Hematopoietic multipotent progenitor cell treated with erythropoietin and hydrocortisone succinate and interleukin-3 and kit ligand, for 4 days (in vitro differentiated cells): ENCODE data around the gene BZW2.
"Not testable (repeated sequence)": the region's sequence is repeated elsewhere in the genome, so short reads cannot be mapped to it uniquely, and the experiment has no call there.

ENCODE experiments used
- DNase-seq: peaks from one replicate; pipeline ENCODE4 v3.0.0-alpha.2; 2015

Gene BZW2

DNA sequence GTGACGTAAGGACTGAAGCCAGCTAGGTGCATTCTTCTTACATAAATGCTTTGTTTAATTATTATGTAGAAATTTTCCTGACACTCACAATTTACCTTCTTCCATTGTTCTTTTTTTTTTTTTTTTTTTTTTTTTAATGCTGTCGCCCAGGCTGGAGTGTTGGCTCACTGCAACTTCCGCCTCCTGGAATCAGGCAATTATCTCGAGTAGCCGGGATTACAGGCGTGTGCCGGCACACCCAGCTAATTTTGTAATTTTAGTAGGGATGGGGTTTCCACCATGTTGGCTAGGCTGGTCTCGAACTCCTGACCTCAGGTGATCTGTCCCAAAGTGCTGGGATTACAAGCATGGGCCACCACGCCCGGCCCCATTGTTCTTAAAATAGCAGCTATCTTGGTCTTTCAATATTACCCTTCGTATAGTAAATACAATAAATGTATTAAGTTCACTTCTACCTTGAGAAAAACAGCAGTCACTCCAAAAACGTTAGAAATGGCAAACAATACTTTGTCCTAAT is 32.1 kb downstream of the BZW2 start:
- no peak for DNase-seq

DNA sequence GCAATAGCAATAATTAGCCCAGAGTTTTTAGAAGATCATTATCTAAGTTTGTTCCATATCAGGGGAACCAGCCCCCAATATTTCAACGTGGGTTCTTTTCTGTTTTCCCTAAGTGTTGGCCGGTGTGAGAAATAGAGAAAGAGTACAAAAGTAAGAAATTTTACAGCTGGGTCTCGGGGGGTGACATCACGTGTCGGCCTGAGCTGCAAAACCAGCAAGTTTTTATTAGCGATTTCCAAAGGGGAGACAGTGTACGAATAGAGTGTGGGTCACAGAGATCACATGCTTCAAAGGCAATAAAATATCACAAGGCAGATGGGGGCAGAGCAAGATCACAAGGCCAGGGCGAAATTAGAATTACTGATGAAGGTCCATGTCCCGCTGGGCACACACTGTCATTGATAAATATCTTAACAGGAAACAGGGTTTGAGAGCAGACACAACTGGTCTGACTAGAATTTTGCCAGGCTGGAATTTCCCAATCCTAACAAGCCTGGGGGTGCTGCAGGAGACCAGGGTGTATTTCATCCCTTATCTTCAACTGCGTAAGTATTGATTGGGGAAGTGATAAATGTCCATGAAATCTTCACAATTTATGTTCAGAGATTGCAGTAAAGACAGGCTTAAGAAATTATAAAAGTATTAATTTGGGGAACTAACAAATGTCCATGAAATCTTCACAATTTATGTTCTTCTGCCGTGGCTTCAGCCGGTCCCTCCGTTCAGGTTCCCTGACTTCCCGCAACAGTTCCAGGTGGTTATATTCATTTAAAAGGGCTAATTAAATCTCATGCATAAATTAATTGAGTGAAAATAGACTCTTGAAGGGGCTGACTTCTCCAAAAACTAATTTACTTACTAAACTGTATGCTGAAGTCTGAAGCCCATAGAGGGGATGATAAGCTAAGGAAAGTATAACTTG is 32.9 kb downstream of the BZW2 start:
- not testable (repeated sequence) for DNase-seq

DNA sequence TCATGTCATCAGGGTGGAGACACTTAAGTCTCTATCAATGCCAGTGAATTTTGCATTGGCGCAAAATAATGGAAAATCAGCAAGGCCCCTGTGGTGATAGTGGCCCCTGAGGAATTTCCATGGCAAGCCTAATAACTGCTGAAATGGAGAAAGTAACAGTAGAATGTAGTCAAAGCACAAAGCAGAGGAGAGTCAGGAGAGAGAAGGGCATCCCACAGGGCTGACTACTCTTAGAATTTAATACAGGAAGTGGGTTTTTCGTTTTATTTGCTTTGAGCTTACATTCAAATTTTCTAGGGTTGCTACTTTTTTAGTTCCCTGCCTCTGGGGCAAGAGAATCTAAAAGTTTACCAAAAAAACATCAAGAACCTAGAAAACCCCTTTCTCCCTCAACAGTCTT is 39.0 kb downstream of the BZW2 start:
- DNase-seq: no peak

DNA sequence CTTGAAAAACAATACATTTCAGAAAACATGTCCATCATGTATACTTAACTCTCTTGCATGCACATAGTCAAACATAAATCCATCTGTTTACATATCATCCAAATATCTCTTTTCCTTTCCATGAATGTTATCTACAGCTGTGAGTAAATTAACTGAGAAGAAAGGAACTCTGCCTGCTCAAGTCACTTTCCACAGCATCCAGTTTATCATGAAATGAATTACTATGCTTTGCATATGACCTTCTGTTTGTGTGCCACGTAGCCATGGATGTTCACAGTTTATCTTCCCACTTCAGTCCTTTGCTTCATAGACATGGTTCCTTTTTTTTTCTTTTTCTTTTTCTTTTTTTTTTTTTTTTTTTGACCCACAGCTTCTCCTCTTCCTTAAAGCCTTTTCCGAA is 39.6 kb downstream of the BZW2 start:
- no peak for DNase-seq

DNA sequence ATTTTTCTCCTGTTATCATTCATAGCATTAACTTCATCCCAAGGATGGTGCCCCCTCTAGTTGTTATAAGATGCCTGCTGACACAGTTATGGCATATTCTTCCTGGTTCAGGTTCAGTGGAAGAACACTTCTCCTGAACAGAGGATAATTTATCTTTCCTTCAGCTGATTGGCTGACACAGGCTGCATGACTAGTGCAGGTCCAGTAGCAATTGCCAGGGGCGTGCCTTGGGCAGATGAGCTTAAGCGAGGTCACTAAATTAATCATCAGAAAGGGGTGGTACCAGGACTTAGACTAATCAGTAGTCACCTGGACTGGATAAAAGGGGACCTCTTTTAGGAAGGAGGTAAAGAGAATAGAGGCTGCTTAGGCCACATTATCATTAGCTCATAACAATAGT is 42.3 kb downstream of the BZW2 start:
- peak; percentile 25 for DNase-seq

DNA sequence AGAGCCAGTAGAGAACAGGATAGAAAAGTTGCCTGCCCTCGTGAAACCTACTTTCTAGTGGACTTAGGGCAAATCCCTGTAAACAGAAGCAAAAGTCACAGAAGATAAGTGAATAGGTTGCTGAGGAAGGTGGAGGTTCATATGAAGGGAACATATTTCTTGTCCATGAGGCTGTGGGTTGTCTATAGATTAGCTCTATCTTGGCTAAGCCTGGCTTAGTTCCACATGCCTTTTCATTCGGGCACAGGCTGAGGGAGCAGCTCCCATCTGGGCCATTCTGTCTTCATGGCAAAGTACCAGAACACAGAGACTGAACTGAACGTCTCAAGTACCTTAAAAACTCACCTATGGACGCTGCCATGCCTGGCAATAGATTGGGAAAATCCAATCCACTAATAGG is 45.3 kb downstream of the BZW2 start:
- DNase-seq: peak; percentile 57

DNA sequence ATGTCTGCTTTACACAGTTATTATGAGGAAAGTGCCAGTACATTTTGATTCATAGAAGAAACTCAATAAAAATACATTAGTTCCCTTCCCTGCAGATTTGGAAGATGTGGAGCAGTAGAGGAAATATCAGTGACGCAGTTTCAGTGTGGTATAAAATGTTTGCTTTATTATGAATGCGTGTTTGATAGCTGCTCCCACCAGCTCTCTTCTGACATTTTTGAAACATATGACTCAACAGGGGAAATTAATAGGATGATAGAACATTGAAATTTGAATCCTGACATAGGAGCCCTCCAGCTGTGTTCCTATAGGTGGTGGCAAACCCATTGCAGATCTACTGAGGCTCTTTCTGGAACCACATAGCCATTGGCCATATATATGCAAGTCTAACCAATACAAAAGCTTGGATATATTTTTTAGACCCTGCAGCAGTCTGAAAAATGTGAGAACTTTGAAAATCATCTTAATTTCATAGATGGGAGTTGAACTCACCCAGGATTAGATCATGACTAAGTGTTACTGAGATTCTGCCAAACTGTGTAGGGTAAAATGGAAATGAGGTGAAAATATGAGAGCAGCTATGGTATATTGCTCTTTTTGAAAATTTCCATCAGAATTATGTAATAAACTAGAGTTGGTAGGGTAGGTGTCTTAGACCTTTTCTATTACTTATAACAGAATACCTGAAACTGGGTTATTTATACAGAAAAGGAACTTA is 47.8 kb downstream of the BZW2 start:
- DNase-seq: no peak

DNA sequence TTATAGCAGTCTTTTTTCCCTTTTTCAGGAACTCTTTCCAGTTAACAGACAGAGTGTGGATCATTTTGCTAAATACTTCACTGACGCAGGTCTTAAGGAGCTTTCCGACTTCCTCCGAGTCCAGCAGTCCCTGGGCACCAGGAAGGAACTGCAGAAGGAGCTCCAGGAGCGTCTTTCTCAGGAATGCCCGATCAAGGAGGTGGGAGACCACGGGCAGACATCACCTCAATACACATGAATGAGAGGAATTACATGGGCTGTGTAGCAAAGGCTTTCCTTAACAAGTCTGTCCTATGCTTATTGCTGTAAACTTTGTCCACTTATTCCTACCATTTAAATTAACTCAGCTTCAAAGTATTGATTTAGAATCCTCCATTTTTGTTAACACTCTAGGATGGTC is 48.8 kb downstream of the BZW2 start:
- no peak for DNase-seq

DNA sequence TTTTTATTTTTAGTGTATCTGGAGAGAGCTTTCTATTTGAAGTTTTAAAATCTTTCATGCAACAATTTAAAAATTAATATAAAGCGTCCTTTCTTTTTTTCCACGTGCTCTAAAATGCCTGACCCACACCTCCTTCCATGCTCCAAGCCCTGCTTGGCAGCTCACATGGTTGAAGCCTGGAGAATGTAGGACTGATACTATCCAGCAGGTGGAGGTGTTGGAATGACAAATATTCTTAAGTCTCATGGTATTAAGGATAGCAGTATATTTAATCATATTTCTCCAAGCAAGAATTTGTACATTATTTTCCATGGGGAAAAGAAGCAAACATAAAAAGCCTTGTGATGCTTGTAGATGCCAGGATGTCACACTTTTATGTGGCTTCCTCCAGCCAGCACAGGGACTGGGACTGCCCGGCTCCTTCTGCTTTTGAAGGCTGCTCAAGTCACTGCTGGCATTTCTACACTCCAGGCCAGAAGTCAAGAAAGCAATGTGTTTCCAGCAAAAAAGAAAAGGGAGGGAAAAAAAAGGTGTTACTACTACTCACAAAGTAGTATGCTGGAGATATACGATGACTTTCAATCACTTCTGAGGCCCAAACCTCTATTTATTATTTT is 49.7 kb downstream of the BZW2 start:
- DNase-seq: peak; percentile 74

DNA sequence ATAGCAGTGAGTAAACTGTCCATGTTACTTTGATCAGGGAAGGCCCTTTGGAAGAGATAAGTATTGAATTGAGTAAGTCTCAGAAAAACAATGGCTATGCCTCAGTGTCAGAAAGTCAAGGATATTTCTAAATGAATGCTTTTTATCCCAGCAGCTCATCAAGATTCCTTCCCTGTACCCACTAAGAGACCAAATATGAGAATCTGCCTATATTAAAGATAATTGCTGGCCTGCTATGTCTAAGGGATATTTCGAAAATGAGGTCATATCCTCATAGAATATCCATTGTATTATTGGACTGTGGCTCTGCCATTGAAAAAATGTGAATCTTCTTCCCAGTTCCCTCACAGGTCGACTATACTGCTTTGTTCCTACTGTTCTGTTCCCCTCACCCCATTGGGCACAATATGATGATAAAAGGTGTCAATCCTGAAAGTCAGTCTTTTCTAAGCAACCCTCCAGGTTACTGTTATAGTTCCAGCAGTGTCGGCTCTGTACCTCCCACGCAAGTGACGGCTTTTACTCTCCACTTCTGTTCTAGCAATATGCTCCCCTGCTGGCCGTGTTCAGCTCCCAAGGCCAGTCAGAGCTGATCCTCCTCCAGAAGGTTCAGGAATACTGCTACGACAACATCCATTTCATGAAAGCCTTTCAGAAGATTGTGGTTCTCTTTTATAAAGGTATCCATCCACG is 51.7 kb downstream of the BZW2 start:
- DNase-seq: no peak

DNA sequence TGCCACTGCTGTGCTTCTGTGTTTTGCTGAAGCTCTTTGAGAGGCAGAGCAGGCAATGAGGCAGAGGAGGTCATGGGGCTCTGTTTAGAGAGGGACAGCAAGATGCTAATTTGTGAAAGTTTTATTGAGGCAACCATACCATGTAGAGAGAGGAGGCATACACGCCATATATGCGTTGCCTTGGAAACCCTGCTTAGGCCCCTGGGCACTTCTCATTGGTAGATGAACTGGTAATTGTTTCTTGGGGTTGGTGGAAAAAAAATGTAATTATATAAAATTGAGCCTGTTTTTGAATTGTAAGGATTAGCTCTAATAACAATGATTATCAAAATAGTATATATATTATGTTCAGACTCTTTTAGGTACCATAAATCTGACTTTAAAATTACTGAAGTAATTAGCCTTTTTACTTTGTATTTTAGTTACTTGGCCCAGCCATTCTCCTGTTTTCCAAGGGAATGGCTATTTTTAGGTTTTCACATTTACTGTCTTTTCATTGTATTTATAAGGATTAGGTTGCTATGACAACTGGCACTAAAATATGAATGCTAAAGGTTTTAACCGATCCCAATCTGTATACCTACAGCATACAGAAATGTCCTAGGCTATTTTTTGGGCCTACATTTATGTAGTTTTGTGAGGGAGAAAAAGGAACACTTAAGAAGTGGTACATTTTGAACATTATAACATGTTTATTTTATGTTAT is 52.4 kb downstream of the BZW2 start:
- no peak for DNase-seq

DNA sequence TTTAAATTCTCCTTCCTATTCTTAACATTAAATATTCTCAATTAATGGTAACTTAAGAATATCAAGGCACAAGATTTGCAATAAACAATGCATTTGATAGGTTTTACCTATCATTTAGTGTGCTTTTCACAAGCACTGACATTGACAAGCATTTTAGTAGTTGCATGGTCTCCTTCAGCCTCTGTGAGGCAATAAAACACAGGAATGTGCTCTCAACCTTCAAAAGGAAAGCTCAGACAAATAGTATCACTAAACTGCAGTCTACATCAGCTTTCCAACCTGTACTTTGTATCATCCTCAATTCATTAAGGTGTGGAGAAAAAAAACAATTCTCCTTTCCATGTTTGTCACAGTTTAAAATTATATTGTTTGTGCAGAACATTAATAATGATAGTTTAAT is 56.5 kb downstream of the BZW2 start:
- no peak for DNase-seq

DNA sequence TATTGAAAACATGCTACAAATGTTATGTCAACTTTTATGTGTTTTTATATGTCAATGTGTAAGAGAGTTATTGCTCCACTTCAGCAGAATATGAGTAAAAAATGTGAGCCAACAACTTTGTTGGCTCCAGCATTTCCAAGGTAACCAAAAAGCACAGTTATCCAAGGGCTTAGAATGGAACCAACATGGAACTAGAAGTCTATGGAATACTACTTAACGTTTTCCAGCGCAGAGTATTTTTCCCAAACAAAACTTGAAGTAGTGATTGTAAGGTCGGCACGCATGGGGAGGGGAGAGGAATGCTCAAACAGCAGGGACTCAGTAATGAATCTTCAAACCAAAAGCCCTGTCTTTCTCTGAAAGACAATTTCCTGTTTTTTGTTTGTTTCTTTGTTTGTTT is 62.5 kb downstream of the BZW2 start:
- no peak for DNase-seq

DNA sequence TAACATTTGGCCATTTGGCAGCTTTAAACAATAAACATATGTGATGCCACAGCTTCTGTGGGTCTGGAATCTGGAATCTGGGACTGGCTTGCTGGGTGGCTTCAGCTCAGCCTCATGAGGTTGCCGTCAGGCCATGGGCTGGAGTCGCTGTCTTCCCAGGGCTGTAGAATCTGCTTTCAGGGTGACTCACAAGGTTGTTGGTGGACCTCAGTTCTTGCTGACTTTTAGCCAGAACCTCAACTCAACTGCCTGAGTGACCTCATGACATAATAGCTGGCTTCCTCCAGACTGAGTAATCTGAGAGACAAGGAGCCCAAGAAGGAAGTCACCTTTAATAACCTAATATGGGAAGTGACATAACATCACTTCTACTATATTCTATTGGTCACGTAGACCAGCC is 63.0 kb downstream of the BZW2 start:
- DNase-seq: peak; percentile 22

DNA sequence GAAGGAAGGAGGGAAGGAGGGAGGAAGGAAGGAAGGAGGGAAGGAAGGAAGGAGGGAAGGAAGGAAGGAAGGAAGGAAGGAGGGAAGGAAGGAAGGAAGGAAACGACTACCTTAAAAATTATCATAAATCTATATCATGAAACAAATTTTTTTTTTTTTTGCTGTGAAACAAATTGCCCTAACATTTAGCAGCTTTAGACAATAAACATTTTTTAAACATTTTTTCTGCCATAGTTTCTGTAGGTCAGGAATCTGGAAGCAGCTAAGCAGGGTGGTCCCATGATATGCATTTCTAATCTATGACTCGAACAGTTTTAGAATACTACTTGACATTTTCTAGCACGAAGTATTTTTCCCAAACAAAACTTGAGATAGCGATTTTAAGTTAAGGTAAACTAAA is 64.7 kb downstream of the BZW2 start:
- DNase-seq: no peak

DNA sequence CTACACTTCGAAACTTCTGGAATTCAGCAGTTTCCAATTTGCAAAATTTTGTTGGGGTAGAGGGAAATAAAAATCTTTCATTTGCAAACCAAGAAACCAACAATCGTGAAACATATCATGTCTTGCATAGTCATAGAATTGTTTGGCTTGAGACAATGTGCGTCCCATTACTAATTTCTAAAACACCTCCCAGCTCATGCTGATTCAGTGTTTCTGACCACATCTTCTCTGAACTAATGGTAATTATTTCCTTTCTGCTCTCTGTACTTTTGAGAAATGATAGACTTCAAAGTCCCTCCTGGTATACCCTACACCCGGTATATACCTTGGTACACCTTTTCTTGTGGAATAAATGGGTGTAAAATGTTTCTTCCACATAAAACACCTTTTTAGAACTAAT is 65.7 kb downstream of the BZW2 start:
- DNase-seq: no peak

DNA sequence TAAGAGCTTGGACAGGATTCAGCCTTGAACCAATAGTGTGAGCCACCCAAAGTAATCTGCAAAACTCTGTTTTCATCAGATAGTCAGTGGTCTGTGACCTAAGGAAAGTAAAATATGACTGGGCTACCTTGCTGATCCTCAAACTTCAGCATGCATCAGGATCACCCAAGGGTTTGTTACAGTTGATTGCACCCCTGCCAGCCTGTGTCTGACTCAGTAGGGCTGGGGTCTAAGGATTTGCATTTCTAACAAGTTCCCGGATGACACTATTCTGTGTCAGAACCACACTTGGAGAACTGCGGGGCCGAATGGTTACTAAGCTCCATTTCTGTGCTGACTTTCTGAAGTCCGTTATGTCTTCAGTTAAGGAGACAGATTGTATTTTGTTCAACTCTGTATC is 66.9 kb downstream of the BZW2 start:
- no peak for DNase-seq

DNA sequence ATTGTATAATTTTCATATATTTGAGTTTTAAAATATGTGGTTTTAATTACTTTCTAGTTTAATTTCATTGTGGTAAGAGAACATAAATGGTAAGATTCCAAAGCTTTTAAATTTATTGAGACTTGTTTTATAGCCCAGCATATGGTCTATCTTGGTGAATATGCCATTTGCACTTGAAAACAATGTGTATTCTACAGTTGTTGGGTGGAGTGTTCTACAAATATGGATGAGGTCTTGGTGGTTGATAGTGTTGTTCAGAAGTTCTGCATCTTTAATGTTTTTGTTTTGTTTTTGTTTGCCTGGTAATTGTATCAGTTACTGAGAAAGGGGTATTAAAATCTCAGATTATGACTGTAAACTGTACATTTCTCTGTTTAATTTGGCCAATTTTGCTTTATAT is 69.9 kb downstream of the BZW2 start:
- DNase-seq: no peak

DNA sequence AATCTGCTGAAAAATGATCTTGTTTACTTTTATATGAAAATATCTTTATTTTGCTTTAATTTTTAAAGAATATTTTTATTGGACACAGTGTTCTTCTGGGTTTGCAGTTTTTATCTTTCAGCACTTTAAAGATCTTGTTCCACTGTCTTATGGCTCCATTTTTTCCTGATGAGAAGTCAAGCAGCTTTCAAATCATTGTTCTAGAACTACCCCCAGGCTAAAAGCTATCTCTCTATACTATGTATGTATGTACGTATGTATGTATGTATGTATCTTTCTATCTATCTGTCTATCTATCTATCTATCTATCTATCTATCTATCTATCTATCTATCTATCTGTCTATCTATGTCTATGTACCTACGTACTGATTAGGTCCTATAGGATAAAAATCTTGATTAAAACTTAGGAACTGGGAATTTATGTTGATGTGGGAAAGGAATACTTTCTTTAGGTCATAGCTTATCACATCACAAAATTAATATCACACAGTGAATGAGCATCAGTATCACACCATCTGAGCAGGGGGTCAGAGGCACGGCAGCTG is 72.2 kb downstream of the BZW2 start:
- no peak for DNase-seq

DNA sequence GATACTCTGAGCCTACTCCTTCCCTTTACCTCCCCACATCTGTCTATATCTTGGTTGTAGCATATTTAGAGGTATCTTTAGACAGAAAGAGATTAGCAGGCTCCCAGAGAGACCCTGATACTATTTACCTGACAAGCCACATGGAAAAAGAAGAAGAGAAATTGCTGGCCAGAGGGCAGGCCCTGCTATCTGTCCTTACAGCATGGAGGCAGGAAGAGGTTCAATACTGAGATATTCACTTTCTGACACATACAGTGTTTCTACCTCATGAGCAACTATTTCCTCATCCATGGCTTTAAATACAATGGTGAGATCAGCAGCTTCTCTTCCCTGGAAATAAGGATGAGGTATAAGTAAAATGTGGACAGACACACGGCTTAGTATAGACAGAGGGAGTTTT is 73.7 kb downstream of the BZW2 start:
- DNase-seq: peak; percentile 40

DNA sequence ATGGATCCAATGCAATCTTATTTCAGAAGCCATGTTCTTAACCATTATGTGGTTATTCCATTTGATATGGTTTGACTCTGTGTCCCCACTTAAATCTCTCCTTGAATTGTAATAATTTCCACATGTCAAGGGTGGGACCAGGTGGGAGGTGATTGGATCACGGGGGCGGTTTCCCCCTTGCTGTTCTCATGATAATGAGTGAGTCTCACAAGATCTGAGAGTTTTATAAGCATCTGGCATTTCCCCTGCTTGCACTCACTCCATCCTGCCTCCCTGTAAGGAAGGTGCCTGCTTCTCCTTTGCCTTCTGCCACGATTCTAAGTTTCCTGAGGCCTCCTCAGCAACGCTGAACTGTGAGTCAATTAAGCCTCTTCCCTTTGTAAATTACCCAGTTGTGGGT is 75.6 kb downstream of the BZW2 start:
- DNase-seq: no peak

DNA sequence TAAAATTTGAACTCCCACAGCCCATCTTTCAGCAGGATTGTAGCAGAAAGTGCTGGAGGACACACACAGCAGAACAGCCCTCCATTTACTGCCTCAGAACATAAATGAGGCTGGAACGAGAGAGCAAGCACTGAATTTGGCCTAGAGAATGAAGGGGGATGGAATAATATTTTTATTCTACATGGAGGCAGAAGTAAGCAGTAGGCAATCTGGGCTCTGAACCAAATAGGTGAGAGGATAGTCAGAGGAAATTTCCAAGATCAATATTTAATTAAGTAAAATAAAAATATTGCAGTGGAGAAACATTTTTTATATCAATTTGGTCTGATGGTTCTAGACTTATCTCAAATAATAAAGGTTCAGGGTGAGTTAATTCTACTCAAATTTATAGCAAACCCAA is 78.4 kb downstream of the BZW2 start:
- DNase-seq: no peak
